ENCODE results near the gene STAP1. TPM values are rescaled to one million over a fixed set of nuclear protein-coding genes. Genes with fewer than 3 reads are reported as not detected.
A peak's percentile ranks its signal among the peaks of the same experiment; 100 is the strongest.

STAP1 gene
- total RNA-seq, 4 donors from 2014 or later = 0.42 to 0.44 TPM; not detected in 2

GRCh38 chr4:67539830-67540229 lies 18.7 kb upstream of the STAP1 start:
- H3K27ac ChIP-seq = no peak overlapping the region
- peaks cover 0 to 28% (median 13%) of the 10 kb centered on the region in 4 donors for H3K4me1 ChIP-seq
- no peaks in the 10 kb centered on the region for H3K9me3 ChIP-seq
- H3K36me3 ChIP-seq = peaks cover 0 to 63% (median 0%) of the 10 kb centered on the region in 3 donors
- DNase-seq (ENCODE audit: low spot score in 2 of 2) = no peak
- no peaks in the 10 kb centered on the region for H3K27me3 ChIP-seq
- TF ChIP-seq EP300 (IDR thresholded peaks at IDR 0.05) = no peak
- no peak for TF ChIP-seq POLR2A (IDR thresholded peaks at IDR 0.05)
- no peak for TF ChIP-seq CTCF (IDR thresholded peaks at IDR 0.05)
- no peak overlapping the region for H3K4me3 ChIP-seq
- WGBS, 2 donors = 97 to 99% methylated on average over 1 of the region's 1 CpG

- Histone ChIP-seq H3K4me3 (no peak overlapping the region), H3K9me3 (no peaks in the 10 kb centered on the region), H3K27ac (no peak overlapping the region), H3K27me3 (no peaks in the 10 kb centered on the region), H3K36me3 (peaks cover 0 to 42% (median 0%) of the 10 kb centered on the region in 3 donors), H3K4me1 (peaks cover 0 to 41% (median 13%) of the 10 kb centered on the region in 4 donors)
- no peak for DNase-seq (ENCODE audit: low spot score in 2 of 2)
- no peak for TF ChIP-seq EP300 (IDR thresholded peaks at IDR 0.05)
- TF ChIP-seq CTCF (IDR thresholded peaks at IDR 0.05) = no peak
- no peak for TF ChIP-seq POLR2A (IDR thresholded peaks at IDR 0.05)
- 35 to 44% methylated on average over 1 of the region's 1 CpG for WGBS, 2 donors
These were observed 16.5 kb upstream of the STAP1 start for GRCh38 chr4:67542076-67542475.

GRCh38 chr4:67545199-67546003 lies 13.1 kb upstream of the STAP1 start, which contains the start of gene CENPC:
Gene CENPC, minus strand, starts transcription at chr4:67545503. Its CDS starts 148 bp downstream, at chr4:67545355.
- peaks cover 0 to 12% (median 0%) of the 10 kb centered on the region in 3 donors for H3K36me3 ChIP-seq
- H3K27me3 ChIP-seq = no peaks in the 10 kb centered on the region
- no peaks in the 10 kb centered on the region for H3K9me3 ChIP-seq
- peak within 1 kb of the TSS; percentile 53 to 68 (median 66) for H3K4me3 ChIP-seq
- TF ChIP-seq EP300 (IDR thresholded peaks at IDR 0.05) (peak in 1 of 2 donors; percentile 96), POLR2A (IDR thresholded peaks at IDR 0.05) (peak; percentile 59 to 86), CTCF (IDR thresholded peaks at IDR 0.05) (no peak)
- H3K4me1 ChIP-seq = peaks cover 0 to 42% (median 13%) of the 10 kb centered on the region in 4 donors
- 1 to 2% methylated on average over 33 to 53 of the region's 53 CpGs for WGBS, 2 donors
- peak; percentile 93 to 95 for DNase-seq (ENCODE audit: low spot score in 2 of 2)
- peak within 1 kb of the TSS; percentile 81 to 91 (median 90) for H3K27ac ChIP-seq

GRCh38 chr4:67546004-67546356 lies 12.5 kb upstream of the STAP1 start:
- WGBS, 2 donors = 40 to 42% methylated on average over 4 of the region's 4 CpGs
- H3K36me3 ChIP-seq = peaks cover 0 to 9% (median 0%) of the 10 kb centered on the region in 3 donors
- no peaks in the 10 kb centered on the region for H3K27me3 ChIP-seq
- TF ChIP-seq CTCF (IDR thresholded peaks at IDR 0.05) = no peak
- DNase-seq (ENCODE audit: low spot score in 2 of 2) = no peak
- peak overlapping the region; percentile 81 to 91 (median 90) for H3K27ac ChIP-seq
- H3K4me3 ChIP-seq = peak overlapping the region; percentile 53 to 68 (median 66)
- peaks cover 0 to 42% (median 13%) of the 10 kb centered on the region in 4 donors for H3K4me1 ChIP-seq
- no peaks in the 10 kb centered on the region for H3K9me3 ChIP-seq

- TF ChIP-seq CTCF (IDR thresholded peaks at IDR 0.05) = no peak
- TF ChIP-seq EP300 (IDR thresholded peaks at IDR 0.05) = no peak
- TF ChIP-seq POLR2A (IDR thresholded peaks at IDR 0.05) = no peak
- WGBS, 2 donors = 33 to 35% methylated on average over 4 of the region's 4 CpGs
- Histone ChIP-seq H3K9me3 (no peaks in the 10 kb centered on the region), H3K36me3 (peaks cover 0 to 9% (median 0%) of the 10 kb centered on the region in 3 donors), H3K27ac (no peak overlapping the region), H3K4me1 (peaks cover 0 to 38% (median 13%) of the 10 kb centered on the region in 4 donors), H3K27me3 (no peaks in the 10 kb centered on the region), H3K4me3 (no peak overlapping the region)
- no peak for DNase-seq (ENCODE audit: low spot score in 2 of 2)
These were observed 11.6 kb upstream of the STAP1 start for GRCh38 chr4:67546971-67547370.
